Measurements from ENCODE around the gene MYDGF.
A peak's percentile ranks its signal among the peaks of the same experiment; 100 is the strongest.

MYDGF gene

GRCh38 chr19:4678881-4679790 is 9.0 kb upstream of the MYDGF start:
- Histone ChIP-seq H3K36me3 (ENCODE audit: control insufficient read depth in 5 of 5, insufficient read depth in 5 of 5, low read length in 5 of 5) (peaks cover 0 to 71% (median 57%) of the 10 kb centered on the region in 5 donors), H3K27me3 (ENCODE audit: control insufficient read depth in 5 of 5, insufficient read depth in 4 of 5, low read length in 5 of 5) (no peaks in the 10 kb centered on the region), H3K4me3 (ENCODE audit: low read depth in 1 of 5, low read length in 5 of 5) (no peak overlapping the region), H3K9ac (ENCODE audit: low read length in 5 of 5) (no peak overlapping the region), H3K27ac (ENCODE audit: low read depth, low read length) (no peak overlapping the region), H3K4me1 (ENCODE audit: control insufficient read depth in 5 of 5, insufficient read depth in 5 of 5, low read length in 5 of 5) (peaks cover 0 to 8% (median 3%) of the 10 kb centered on the region in 5 donors), H3K9me3 (ENCODE audit: control insufficient read depth in 5 of 5, low read length in 5 of 5) (no peaks in the 10 kb centered on the region)

DNA sequence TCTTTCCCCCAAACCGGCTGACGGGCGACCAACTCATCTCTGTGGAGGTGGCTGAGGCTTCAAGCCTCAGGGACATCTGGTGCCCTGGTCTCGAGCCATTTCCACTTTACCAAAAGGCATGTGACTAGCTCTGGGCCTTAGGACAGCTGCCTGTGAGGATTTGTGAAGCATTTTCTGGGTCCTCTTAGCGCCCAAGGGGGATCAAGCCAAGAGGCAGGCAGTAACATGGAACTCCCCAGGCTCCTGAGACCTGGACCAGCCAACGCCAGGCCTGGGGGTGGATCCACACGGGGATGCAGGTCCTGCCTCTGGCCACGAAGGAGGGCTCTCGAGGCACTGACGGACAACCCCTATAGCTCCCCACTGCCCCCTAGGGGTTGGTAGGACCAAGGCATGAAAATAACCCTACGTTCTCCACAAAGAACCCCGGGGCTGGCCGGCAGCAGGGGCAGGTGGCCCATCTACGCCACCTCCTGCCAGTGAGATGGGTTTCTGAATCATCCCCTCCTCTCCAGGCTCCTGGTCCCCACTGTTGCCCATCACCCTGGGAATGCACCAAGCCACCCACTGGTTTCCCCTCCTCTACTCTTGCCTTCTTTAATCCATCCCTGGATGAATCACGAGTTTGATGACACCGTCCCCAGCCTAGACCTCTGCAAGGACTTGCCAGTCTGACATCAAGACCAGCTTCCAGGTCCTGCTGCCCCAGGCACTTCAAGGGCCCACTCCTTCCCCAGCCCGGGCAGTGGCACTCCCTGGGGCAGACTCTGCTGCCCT is 7.0 kb upstream of the MYDGF start:
- H3K4me3 ChIP-seq (ENCODE audit: low read depth in 1 of 5, low read length in 5 of 5) = no peak overlapping the region
- peaks cover 0 to 52% (median 42%) of the 10 kb centered on the region in 5 donors for H3K36me3 ChIP-seq (ENCODE audit: control insufficient read depth in 5 of 5, insufficient read depth in 5 of 5, low read length in 5 of 5)
- H3K27ac ChIP-seq (ENCODE audit: low read depth, low read length) = no peak overlapping the region
- H3K4me1 ChIP-seq (ENCODE audit: control insufficient read depth in 5 of 5, insufficient read depth in 5 of 5, low read length in 5 of 5) = peaks cover 0 to 8% (median 3%) of the 10 kb centered on the region in 5 donors
- H3K27me3 ChIP-seq (ENCODE audit: control insufficient read depth in 5 of 5, insufficient read depth in 4 of 5, low read length in 5 of 5) = no peaks in the 10 kb centered on the region
- no peaks in the 10 kb centered on the region for H3K9me3 ChIP-seq (ENCODE audit: control insufficient read depth in 5 of 5, low read length in 5 of 5)
- H3K9ac ChIP-seq (ENCODE audit: low read length in 5 of 5) = no peak overlapping the region

DNA sequence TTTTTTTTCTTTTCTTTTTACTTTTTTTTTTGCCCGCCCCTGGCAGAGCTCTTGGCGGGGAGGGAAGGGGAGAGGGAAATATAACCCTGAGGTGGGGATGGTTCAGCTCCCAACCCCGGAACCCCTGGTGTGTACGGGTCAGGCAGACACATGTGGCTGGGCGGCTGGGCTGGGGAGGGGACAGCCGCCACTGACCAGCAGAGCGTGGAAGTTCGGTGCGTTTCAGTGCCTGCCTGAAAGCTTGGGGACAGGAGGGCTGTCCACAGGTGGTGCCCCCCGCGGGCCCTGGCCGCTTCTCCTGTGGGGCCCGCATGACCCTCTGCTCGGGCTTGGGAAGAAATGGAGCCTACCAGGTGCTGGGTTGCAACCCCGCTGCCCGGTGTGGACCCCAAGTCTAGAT is 5.2 kb upstream of the MYDGF start:
- H3K36me3 ChIP-seq (ENCODE audit: control insufficient read depth in 5 of 5, insufficient read depth in 5 of 5, low read length in 5 of 5) = peaks cover 0 to 37% (median 32%) of the 10 kb centered on the region in 5 donors
- no peak overlapping the region for H3K27ac ChIP-seq (ENCODE audit: low read depth, low read length)
- no peak overlapping the region for H3K9ac ChIP-seq (ENCODE audit: low read length in 5 of 5)
- H3K4me1 ChIP-seq (ENCODE audit: control insufficient read depth in 5 of 5, insufficient read depth in 5 of 5, low read length in 5 of 5) = peaks cover 0 to 12% (median 6%) of the 10 kb centered on the region in 5 donors
- no peaks in the 10 kb centered on the region for H3K27me3 ChIP-seq (ENCODE audit: control insufficient read depth in 5 of 5, insufficient read depth in 4 of 5, low read length in 5 of 5)
- no peaks in the 10 kb centered on the region for H3K9me3 ChIP-seq (ENCODE audit: control insufficient read depth in 5 of 5, low read length in 5 of 5)
- no peak overlapping the region for H3K4me3 ChIP-seq (ENCODE audit: low read depth in 1 of 5, low read length in 5 of 5)

- H3K9ac ChIP-seq (ENCODE audit: low read length in 5 of 5) = no peak overlapping the region
- H3K4me1 ChIP-seq (ENCODE audit: control insufficient read depth in 5 of 5, insufficient read depth in 5 of 5, low read length in 5 of 5) = peaks cover 2 to 23% (median 17%) of the 10 kb centered on the region in 5 donors
- peaks cover 0 to 29% (median 24%) of the 10 kb centered on the region in 5 donors for H3K36me3 ChIP-seq (ENCODE audit: control insufficient read depth in 5 of 5, insufficient read depth in 5 of 5, low read length in 5 of 5)
- no peak overlapping the region for H3K27ac ChIP-seq (ENCODE audit: low read depth, low read length)
- H3K9me3 ChIP-seq (ENCODE audit: control insufficient read depth in 5 of 5, low read length in 5 of 5) = no peaks in the 10 kb centered on the region
- no peaks in the 10 kb centered on the region for H3K27me3 ChIP-seq (ENCODE audit: control insufficient read depth in 5 of 5, insufficient read depth in 4 of 5, low read length in 5 of 5)
- no peak overlapping the region for H3K4me3 ChIP-seq (ENCODE audit: low read depth in 1 of 5, low read length in 5 of 5)
These were observed 3.6 kb upstream of the MYDGF start for GRCh38 chr19:4673726-4674125.

DNA sequence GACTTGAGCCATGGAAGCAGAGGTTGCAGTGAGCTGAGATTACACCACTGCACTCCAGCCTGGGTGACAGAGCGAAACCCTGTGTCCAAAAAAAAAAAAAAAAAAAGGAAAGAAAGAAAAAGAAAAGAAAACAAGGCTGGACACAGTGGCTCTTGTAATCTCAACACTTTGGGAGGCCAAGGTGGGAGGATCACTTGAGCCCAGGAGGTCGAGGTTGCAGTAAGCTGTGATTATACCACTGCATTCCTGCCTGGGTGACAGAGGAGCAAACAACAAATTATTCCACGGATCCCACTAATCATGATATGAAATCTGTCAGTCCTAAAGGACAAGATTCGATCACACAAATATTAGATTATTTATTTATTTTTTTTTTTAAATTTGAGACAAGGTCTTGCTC is 3.1 kb upstream of the MYDGF start:
- peaks cover 2 to 28% (median 17%) of the 10 kb centered on the region in 5 donors for H3K4me1 ChIP-seq (ENCODE audit: control insufficient read depth in 5 of 5, insufficient read depth in 5 of 5, low read length in 5 of 5)
- H3K36me3 ChIP-seq (ENCODE audit: control insufficient read depth in 5 of 5, insufficient read depth in 5 of 5, low read length in 5 of 5) = peaks cover 0 to 26% (median 22%) of the 10 kb centered on the region in 5 donors
- H3K9me3 ChIP-seq (ENCODE audit: control insufficient read depth in 5 of 5, low read length in 5 of 5) = no peaks in the 10 kb centered on the region
- no peak overlapping the region for H3K4me3 ChIP-seq (ENCODE audit: low read depth in 1 of 5, low read length in 5 of 5)
- no peaks in the 10 kb centered on the region for H3K27me3 ChIP-seq (ENCODE audit: control insufficient read depth in 5 of 5, insufficient read depth in 4 of 5, low read length in 5 of 5)
- H3K9ac ChIP-seq (ENCODE audit: low read length in 5 of 5) = no peak overlapping the region
- no peak overlapping the region for H3K27ac ChIP-seq (ENCODE audit: low read depth, low read length)

DNA sequence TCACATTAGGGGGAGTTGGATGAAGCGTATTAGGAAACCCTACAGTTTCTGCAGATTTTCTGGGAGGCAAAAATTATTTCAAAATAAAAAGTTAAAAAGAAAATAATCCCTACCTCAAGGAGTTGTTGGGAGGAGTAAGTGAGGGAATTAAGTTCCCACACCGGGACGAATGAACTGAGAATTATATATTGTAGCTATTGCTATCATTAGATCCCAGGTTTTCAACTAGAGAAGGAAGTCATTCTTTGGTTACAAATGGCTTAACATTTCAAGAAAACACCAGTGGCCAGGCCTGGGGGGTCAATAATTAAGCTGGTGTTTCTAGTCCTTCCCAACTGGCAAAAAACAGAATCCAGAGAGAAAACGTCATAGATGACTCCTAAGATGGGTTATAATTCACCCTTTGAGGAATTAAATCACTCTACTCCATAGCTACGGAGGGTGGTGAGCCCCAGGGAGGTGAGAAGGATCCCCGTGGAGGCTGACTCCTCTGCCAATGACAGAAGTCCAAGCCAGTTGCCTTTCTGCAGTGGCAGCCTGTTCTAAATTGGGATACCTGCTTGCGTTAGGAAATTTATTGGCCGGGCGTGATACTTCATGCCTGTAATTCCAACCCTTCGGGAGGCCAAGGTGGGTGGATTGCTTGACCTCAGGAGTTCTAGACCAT is 1.2 kb upstream of the MYDGF start:
- Histone ChIP-seq H3K27ac (ENCODE audit: low read depth, low read length) (peak overlapping the region; percentile 70), H3K4me3 (ENCODE audit: low read depth in 1 of 5, low read length in 5 of 5) (no peak overlapping the region), H3K36me3 (ENCODE audit: control insufficient read depth in 5 of 5, insufficient read depth in 5 of 5, low read length in 5 of 5) (peaks cover 0 to 29% (median 22%) of the 10 kb centered on the region in 5 donors), H3K4me1 (ENCODE audit: control insufficient read depth in 5 of 5, insufficient read depth in 5 of 5, low read length in 5 of 5) (peaks cover 2 to 23% (median 13%) of the 10 kb centered on the region in 5 donors), H3K9me3 (ENCODE audit: control insufficient read depth in 5 of 5, low read length in 5 of 5) (no peaks in the 10 kb centered on the region), H3K9ac (ENCODE audit: low read length in 5 of 5) (no peak overlapping the region), H3K27me3 (ENCODE audit: control insufficient read depth in 5 of 5, insufficient read depth in 4 of 5, low read length in 5 of 5) (no peaks in the 10 kb centered on the region)

DNA sequence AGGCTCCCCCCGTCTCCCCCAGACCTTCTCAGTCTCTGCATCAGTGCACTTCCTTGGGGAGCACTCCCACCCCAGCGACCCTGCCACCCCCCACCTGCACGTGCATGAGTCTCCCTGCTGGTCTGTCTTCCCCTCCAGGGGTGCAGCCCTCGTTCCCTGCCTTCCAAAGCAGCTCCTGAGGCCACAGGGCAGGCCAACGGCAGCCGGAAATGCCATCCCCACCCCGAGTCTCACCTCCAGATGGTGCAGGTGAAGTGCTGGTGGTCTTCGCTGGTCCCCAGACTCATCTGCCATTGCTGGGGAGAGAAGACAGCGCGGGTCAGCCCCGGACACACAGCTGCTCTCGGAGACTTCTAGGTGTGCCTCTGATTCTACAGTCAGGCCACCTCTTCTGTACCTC is 5.5 kb downstream of the MYDGF start:
- H3K4me3 ChIP-seq (ENCODE audit: low read depth in 1 of 5, low read length in 5 of 5) = no peak overlapping the region
- no peak overlapping the region for H3K9ac ChIP-seq (ENCODE audit: low read length in 5 of 5)
- H3K27ac ChIP-seq (ENCODE audit: low read depth, low read length) = no peak overlapping the region
- H3K4me1 ChIP-seq (ENCODE audit: control insufficient read depth in 5 of 5, insufficient read depth in 5 of 5, low read length in 5 of 5) = peaks cover 2 to 16% (median 9%) of the 10 kb centered on the region in 5 donors
- peaks cover 0 to 75% (median 55%) of the 10 kb centered on the region in 5 donors for H3K36me3 ChIP-seq (ENCODE audit: control insufficient read depth in 5 of 5, insufficient read depth in 5 of 5, low read length in 5 of 5)
- no peaks in the 10 kb centered on the region for H3K27me3 ChIP-seq (ENCODE audit: control insufficient read depth in 5 of 5, insufficient read depth in 4 of 5, low read length in 5 of 5)
- no peaks in the 10 kb centered on the region for H3K9me3 ChIP-seq (ENCODE audit: control insufficient read depth in 5 of 5, low read length in 5 of 5)

DNA sequence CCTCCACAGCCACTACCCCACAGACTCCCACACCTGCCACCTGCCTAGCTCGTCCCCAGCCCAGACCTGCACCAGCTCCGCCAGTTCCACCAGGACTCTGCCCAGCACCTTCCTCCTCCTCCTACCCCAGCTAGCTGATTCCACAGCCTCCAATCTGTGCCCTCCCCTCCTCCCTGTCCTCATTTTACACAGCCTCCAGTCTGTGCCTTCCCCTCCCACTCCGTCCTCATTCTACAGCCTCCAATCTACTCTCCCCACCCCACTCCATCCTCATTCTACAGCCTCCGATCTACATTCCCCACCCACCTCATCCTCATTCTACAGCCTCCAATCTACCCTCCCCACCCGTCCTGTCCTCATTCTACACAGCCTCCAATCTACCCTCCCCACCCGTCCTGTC is 7.3 kb downstream of the MYDGF start:
- H3K9ac ChIP-seq (ENCODE audit: low read length in 5 of 5) = no peak overlapping the region
- H3K27ac ChIP-seq (ENCODE audit: low read depth, low read length) = no peak overlapping the region
- no peak overlapping the region for H3K4me3 ChIP-seq (ENCODE audit: low read depth in 1 of 5, low read length in 5 of 5)
- H3K36me3 ChIP-seq (ENCODE audit: control insufficient read depth in 5 of 5, insufficient read depth in 5 of 5, low read length in 5 of 5) = peaks cover 0 to 86% (median 61%) of the 10 kb centered on the region in 5 donors
- H3K27me3 ChIP-seq (ENCODE audit: control insufficient read depth in 5 of 5, insufficient read depth in 4 of 5, low read length in 5 of 5) = no peaks in the 10 kb centered on the region
- H3K9me3 ChIP-seq (ENCODE audit: control insufficient read depth in 5 of 5, low read length in 5 of 5) = peaks cover 0 to 7% (median 5%) of the 10 kb centered on the region in 5 donors
- H3K4me1 ChIP-seq (ENCODE audit: control insufficient read depth in 5 of 5, insufficient read depth in 5 of 5, low read length in 5 of 5) = no peaks in the 10 kb centered on the region

GRCh38 chr19:4662020-4662695 is 8.0 kb downstream of the MYDGF start:
- peaks cover 0 to 8% (median 5%) of the 10 kb centered on the region in 5 donors for H3K9me3 ChIP-seq (ENCODE audit: control insufficient read depth in 5 of 5, low read length in 5 of 5)
- H3K4me3 ChIP-seq (ENCODE audit: low read depth in 1 of 5, low read length in 5 of 5) = no peak overlapping the region
- H3K27me3 ChIP-seq (ENCODE audit: control insufficient read depth in 5 of 5, insufficient read depth in 4 of 5, low read length in 5 of 5) = no peaks in the 10 kb centered on the region
- H3K9ac ChIP-seq (ENCODE audit: low read length in 5 of 5) = no peak overlapping the region
- no peak overlapping the region for H3K27ac ChIP-seq (ENCODE audit: low read depth, low read length)
- H3K4me1 ChIP-seq (ENCODE audit: control insufficient read depth in 5 of 5, insufficient read depth in 5 of 5, low read length in 5 of 5) = no peaks in the 10 kb centered on the region
- H3K36me3 ChIP-seq (ENCODE audit: control insufficient read depth in 5 of 5, insufficient read depth in 5 of 5, low read length in 5 of 5) = peaks cover 0 to 87% (median 68%) of the 10 kb centered on the region in 5 donors

Measured in subcutaneous abdominal adipose tissue (tissue), 5 donors.